HG03045 (cell line): ENCODE measurements around the gene SS18L1.

Source experiments
- ATAC-seq: cut with Tn5 transposase; IDR thresholded peaks from one replicate; pipeline ENCODE4 v1.9.1; 2021; ENCODE audit warnings: mild to moderate bottlenecking, moderate library complexity; ENCODE audit not compliant: unreplicated experiment

The SS18L1 gene

DNA sequence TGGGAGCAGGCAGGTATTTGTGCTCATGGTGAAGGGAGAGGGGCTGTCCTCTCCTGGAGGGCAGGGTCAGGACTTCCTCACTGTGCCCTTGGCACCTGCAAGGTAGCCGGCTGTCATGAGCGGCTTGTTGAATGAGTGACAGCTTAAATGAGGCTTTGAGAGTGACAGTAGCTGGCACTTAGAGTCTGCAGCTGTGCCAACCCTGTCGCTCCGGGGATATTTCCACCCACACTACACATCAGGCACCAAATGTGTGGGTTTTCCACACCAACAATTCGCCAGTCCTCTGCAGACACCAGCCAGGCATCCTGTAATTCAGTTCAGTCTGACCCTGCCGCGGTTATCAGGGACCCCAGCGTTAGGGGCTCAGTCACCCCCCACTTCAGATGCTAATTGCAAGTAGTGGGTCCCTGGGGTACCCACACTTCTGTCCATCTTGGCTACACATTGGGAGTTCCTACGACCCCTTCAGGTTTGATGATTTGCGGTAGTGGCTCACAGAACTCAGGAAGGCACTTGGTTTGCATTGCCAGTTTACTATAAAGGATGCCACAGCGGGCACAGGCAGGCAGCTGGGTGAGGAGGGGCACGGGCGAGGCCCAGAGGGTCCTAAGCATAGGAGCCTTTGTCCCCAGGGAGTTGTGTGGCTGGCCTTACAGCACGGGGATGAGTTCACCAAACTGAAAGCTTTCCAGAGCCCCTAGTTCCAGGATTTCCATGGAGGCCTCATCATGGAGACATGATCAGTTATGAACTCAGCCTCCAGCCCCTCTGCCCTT, 48.4 kb downstream of the SS18L1 start:
- ATAC-seq, result no peak

DNA sequence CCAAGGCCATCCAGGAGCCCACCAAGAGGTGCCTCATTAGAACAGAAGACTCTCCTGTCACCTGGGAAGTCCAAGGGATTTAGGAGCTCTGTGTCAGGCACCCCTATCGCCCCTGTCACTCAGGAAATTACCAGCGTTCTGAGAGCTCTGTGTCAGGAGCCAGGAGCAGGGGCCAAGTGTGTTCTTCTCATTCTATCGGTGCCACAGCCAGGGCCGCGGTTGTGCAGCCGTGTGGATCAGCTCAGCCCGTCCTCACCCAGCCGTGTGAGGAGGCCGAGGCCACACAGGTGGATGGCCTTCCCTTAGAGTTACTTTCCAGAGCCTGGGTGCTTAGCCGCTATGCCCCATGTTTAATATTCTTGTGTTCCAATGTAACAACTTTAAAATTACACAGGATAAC, 49.1 kb downstream of the SS18L1 start:
- ATAC-seq, result no peak

DNA sequence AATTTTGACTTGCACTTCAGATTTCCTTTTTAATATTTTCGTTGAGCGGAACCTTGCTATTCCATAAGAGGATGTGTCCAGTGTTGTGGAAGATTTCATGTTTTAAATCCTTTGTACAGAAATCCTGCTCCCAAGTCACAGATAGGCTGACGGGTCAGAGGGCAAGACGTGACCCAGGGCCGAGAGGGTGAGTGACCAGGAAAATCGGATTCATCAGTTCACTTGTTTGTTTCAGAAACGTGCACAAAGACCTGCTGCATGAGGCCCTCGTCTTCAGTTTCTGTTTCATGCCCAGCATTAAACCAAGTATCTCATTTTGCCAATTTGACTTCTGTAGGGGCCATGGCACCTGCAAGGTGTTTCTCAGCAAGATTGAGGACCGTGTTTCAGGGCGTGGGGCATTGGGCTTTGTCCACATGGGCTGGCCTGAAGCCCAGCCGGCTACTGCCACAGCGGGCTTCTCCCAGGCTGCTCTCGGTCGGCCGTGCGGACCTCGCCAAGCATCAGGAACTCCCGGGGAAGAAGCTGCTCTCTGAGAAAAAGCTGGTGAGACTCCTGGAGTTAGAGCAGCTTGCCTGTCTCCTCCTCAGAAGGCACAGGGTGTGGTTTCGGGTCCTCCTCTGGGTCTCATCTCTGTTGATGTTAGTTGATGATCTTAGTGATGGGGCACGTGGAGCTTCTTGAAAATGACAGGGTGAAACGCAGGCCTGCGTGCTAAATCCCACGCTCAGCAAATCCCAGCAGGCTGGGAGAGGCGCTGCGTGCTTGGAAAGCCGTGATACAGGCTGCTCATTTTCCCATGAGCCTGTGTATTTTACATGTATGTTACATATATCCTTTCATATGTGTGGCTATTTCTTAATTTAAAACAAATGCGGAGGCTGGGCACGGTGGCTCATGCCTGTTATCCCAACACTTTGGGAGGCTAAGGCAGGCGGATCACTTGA, 49.8 kb downstream of the SS18L1 start:
- no peak for ATAC-seq

DNA sequence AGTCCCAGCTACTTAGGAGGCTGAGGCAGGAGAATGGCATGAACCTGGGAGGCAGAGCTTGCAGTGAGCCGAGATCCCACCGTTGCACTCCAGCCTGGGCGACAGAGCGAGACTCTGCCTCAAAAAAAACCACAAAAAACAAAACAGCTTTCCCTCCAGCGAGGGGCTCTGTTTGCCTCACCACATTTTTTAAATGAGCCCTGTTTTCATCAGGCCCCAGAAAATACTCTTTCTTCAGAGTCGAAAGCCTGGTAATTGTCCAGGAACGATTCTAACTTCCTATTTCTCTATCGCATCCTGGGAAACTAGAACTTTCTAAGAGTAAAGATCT, 51.5 kb downstream of the SS18L1 start:
- no peak for ATAC-seq

DNA sequence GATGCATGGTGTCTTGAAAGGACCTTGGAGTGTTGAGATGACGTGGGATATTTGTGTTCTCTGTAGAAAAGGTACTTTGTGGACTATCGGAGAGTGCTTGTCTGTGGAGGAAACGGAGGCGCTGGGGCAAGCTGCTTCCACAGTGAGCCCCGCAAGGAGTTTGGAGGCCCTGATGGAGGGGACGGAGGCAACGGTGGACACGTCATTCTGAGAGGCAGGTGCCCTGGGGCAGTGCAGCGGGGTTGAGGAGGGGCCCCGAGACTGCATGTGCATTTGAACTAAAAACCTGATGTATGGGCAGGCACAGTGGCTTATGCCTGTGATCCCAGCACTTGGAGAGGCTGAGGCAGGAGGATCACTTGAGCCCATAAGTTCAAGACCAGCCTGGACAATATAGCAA, 52.2 kb downstream of the SS18L1 start:
- ATAC-seq, result no peak

DNA sequence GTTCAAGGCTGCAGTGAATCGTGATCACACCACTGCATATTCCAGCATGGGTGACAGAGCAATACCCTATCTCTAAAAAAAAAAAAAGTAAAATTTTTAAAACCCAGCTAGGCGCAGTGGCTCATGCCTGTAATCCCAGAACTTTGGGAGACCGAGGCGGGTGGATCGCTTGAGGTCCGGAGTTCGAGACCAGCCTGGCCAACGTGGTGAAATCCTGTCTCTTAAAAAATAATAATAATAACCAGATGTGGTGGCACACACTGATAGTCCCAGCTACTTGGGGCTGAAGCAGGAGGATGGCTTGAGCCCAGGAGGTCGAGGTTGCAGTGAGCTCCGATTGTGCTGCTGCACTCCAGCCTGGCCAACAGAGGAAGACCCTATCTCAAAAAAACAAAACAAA, 52.7 kb downstream of the SS18L1 start:
- no peak for ATAC-seq

DNA sequence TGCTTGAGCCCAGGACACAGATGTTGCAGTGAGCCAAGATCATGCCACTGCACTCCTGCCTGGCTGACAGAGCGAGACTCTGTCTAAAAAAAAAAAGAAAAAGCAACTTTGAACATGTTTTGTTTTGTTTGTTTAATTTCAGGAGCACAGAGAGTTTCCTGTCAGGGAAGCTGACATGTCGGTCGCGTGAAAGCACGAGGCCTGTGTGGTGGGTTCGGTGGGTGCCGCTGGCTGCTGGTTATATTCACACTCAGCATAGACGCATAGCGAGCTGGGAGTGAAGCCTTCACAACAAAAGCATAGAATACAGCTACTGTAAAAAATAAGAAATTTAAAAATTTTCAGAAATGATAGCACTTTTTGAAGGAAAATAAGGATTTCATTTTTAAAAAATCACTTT, 53.7 kb downstream of the SS18L1 start:
- ATAC-seq, result no peak

DNA sequence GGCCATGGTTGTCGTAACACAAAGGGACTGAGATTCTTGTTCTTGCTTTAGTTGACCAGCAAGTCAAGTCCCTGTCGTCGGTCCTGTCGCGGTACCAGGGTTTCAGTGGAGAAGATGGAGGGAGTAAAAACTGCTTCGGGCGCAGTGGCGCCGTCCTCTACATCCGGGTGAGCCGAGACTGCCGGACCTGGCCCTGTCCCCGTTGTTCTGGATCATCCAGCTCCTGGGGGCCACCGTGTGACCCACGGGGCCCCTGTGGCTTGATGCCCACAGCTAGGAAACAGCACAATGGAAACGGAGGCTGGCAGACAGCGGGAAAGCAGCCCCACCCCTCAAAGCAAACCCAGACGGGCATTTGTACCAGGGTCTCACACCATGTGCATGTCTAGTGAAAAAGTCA, 54.2 kb downstream of the SS18L1 start:
- ATAC-seq, result no peak

DNA sequence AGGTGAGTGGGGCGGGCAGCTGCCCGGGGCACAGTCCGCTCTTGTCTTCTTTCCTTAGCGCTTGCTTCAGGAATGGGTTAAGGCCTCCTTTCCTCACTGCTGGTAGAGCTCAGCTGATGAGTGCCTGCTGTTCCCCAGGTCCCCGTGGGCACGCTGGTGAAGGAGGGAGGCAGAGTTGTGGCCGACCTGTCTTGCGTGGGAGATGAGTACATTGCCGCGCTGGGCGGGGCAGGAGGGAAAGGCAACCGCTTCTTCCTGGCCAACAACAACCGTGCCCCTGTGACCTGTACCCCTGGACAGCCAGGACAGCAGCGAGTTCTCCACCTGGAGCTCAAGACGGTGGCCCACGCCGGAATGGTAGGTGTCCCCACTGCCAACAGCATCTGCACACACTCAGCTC, 54.9 kb downstream of the SS18L1 start:
- ATAC-seq, result no peak

DNA sequence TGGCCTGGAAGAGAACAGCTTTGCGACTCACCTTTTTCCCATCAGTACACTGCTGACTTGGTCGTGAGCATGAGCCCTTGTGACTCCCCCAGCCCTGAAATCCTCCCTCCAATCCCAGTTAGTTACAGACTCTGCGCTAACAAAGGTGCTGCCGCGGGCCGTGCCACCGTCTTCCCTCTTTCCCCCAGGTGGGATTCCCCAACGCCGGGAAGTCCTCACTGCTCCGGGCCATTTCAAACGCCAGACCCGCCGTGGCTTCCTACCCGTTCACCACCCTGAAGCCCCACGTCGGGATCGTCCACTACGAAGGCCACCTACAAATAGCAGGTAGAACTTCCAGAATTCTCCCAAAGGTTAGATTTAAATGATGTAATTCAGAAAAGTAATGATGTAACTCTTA, 55.4 kb downstream of the SS18L1 start:
- ATAC-seq, result no peak

DNA sequence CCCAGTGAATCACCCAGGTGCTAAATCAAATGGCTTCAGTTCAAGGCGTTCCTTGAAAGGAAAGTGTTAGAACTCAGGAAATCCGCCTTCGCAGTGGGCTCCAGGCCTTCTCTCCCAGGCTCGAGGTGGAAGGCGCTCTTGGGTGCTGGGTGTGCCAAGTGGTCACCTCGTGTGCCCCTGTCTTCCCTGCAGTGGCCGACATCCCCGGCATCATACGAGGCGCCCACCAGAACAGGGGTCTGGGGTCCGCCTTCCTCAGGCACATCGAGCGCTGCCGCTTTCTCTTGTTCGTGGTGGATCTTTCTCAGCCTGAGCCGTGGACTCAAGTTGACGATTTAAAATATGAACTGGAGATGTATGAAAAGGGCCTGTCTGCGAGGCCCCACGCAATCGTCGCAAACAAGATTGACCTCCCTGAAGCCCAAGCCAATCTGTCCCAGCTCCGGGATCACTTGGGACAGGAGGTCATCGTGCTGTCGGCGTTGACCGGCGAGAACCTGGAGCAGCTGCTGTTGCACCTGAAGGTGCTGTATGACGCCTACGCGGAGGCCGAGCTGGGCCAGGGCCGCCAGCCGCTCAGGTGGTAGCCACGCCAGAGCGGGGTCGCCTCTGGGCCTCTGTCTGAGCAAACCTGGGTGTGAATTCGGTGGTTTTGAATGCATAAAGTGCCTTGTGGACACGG, 57.1 kb downstream of the SS18L1 start:
- ATAC-seq, result no peak

DNA sequence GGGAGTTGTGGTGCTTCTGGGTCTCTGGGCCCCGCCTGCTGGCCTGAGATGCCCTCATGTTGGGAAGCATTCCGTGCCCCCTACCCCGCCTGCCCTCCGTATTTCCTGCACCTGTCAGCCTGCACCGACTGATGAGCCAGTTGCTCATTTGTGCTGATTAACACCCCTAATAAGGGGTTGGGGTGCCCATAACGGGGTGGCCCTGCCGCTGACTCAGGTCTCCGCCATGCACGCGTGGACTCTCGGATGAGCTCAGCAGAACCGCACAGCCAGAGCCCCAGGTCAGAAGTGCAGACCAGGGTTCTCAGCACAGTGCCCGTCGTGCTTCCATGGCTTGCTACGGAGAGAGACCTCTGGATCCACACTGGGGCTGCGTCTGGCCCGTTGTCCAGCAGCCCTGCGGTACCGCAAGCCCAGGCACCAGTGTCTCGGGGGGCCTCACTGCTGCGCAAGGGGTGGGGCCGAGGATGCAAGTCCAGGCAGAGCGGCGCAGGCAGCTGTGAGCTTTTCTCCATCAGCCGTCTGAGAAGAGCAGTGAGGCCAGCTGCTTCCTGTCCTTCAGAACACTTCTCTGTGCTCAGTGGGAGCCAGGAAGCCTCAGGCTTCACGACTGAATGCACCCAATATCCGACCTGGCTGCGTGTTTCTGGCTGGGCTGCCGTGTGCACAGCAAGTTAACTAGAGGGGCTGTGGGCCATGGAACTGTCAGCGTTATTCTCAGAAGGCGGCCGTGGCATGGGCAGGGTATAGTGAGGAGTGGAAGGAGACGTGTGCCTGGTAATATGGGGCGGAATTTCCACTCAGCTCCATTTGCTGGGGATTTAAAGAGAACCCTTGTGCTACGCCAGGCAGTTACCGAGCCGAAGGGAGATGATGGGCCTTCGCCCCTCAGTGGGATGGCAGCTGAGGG, 57.9 kb downstream of the SS18L1 start:
- ATAC-seq, result no peak

DNA sequence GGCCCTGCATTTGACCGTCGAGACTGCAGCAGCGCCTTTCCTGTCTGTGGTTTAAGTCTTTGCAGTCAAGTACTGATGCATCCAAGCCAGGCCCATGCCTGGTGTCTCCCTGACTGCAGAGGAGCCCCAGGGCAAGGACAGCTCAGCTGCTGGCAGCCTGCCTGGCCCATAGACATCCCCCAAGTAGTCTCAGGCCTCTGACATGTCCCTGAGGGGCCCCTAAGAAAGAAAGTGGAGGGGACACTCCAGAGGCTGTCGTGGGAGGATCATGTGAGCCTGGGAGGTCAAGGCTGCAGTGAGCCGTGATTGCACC, 58.5 kb downstream of the SS18L1 start:
- ATAC-seq, result no peak

DNA sequence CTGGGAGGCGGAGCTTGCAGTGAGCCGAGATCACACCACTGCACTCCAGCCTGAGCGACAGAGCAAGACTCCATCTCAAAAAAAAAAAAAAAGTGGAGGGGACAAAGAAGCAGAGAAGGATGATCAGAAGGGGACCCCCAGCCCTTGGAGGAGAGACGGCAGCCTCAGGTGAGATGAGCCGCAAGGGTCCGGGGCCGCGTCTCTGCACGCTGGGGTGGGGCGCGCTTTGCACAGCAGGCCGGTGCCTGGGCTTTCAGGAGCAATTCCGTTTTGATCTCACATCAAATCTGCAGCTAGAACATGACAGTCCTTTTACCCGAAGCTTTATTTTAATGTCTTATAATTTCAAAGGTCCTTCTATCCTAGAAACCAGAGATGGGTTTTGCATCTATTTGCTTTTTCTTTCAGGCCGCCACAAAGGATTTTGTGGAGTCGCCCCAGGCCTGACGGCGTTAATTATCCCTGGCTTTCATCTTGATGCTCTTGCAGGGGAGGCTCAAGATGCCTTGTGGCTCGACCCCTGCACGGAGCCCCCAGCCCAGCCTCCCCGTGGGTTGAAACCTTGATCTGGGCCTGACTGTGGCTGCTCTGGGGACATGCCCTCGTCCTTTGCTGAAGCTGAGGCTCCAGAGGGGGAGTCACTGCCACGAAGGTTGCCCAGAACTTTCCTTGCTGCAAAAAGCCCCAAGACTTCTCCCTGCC, 59.3 kb downstream of the SS18L1 start:
- no peak for ATAC-seq

DNA sequence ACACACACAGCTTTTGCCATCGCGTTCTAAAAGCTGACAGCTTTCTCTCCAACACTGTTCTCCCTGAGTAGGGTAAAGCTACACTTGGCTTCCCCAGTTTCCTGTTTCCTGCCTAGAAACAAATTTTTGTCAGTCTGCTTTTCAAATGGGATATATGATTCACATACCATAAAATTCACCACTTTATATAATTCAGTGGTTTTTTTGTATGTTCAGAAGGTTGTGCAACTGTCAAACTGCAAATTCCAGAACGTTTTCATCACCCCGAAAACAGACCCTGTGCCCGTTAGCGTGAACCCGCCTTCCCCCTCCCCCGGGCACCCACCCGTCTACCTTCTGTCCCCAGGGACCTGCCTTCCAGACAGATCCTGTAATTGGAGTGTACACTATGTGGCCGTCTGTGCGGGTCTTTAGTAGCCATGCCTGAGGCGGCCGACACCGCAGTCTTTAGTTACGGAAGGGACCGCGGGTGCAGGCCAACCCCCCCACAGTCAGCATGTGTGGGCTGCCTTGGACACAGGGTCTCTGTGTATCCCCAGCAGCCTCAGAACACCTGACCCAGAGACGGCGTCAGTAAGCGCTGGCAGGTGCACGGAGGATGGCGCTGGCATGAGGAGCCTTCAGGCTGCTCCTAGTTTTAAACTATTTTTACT, 59.9 kb downstream of the SS18L1 start:
- no peak for ATAC-seq

DNA sequence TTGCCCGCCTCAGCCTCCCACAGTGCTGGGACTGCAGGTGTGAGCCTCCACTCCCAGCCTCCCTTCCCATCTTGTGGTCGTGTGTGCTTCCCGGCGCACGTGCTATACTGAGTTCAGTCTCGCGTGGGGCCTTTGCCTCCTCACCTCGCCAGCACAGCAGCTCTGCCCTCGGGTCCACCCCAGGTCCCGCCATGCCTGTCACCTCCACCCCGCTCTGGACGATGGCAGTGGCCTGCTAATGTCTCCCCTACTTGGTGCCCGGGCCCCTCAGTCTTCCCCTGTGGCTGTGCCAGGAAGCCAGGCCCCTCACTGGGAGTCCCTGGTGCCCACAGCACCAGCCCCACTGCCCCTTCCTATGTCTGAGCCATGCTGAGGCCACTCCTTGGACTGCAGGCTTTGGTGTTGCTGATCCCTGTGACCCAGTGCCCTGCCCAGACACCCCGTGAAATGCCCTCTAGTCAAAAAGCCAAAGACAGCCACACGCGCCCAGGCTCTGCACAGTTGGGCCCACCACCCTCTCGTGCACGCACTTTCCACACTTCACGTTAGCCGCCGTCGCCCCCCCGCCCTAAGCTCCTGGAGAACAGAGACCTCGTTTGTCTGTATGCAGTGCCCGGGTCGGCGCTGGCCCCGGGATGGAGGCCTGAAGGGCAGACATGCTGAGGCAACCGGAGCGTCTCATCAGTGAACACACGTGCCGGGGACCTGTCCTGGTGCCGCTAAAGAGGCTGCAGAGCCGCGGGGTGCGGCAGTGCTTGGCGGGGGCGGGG, 62.2 kb downstream of the SS18L1 start:
- ATAC-seq, result no peak

DNA sequence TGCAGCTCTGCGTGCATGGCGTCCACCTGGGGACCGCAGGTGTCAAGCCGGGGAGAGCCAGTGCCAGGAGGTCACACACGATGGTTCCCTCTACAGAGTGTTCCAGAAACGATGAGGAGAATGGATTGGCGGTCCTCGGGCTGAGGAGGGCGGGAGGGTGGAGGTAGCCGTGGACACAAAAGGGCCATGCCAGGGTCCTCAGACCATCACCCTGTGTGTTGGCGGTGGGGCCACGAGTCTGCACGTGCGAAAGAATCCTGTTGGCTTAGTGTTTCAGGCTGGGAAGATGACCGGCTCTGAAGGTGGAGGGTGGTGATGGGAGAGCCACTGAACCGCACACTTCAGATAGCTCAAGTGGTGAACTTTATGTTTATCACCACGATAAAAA, 62.8 kb downstream of the SS18L1 start:
- ATAC-seq, result no peak

DNA sequence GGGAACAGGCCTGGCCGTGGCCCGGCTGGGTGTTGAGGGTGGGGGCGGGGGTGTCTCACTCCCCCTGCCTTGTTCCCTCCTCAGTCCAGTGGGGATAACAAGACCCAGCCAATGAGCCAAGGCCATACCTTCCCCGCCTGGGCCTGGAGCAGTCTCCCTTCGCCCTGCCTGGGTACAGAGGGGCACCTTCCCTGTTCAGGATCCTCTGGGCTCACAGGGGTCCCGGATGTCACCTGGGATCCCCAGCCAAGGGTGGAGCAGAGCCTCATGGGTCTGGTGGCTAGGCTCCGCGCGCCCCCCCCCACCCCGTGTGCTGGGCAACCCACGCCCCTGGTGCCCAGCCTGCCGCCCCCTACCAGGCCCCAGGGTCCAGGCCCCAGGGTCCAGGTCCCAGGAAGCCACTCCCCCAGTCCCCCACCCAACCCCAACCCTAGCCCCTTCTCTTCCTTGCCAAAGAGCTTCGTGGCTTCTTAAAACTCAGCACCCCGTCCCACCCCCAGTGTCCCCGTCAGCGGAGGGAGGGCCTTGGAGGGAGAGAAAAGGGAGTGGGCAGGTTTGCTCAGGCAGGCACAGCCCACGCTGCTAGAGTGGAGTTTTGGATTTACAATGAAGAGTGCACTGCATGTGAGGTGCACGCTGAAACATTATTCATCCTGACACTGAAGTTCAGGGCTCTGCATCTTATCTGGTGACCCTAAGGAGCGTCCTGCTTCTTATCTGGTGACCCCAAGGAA, 64.7 kb downstream of the SS18L1 start:
- ATAC-seq, result no peak
